OCI-LY1 (cell line): ENCODE measurements around the gene AGFG2.
A peak's percentile ranks its signal among the peaks of the same experiment; 100 is the strongest.

Source experiments
- H2AFZ ChIP-seq: fragments of 200-600 bp; sonication (generic), shearing (Covaris generic); 2 replicates; pipeline ENCODE4 v1.6.0; 2014; ENCODE audit warnings: antibody characterized with exemption, mild to moderate bottlenecking, low read length
- H3F3A ChIP-seq: fragments of 200-600 bp; sonication (generic), shearing (Covaris generic); 2 replicates; pipeline ENCODE4 v1.6.0; 2014; ENCODE audit warnings: mild to moderate bottlenecking, antibody characterized with exemption, low read length, moderate library complexity; ENCODE audit not compliant: insufficient read depth
- H3K27ac ChIP-seq: fragments of 200-600 bp; sonication (generic); 2 replicates; pipeline ENCODE4 v1.5.1; 2014; ENCODE audit warnings: low read length, mixed run types, mild to moderate bottlenecking, low read depth; ENCODE audit not compliant: poor library complexity, severe bottlenecking
- H3K27me3 ChIP-seq: fragments of 200-600 bp; sonication (generic); 2 replicates; pipeline ENCODE4 v1.6.0; 2014; ENCODE audit warnings: antibody characterized with exemption, mild to moderate bottlenecking, low read length, moderate library complexity; ENCODE audit not compliant: insufficient read depth
- H3K36me3 ChIP-seq: fragments of 200-600 bp; sonication (generic); 2 replicates; pipeline ENCODE4 v1.6.1; 2014; ENCODE audit warnings: mild to moderate bottlenecking, antibody characterized with exemption, low read length, moderate library complexity, mixed read lengths; ENCODE audit not compliant: insufficient read depth
- H3K4me1 ChIP-seq: fragments of 200-600 bp; sonication (generic); 2 replicates; pipeline ENCODE4 v1.5.1; 2014; ENCODE audit warnings: mild to moderate bottlenecking, low read length, moderate library complexity; ENCODE audit not compliant: insufficient read depth, severe bottlenecking
- H3K4me2 ChIP-seq: fragments of 200-600 bp; sonication (generic), shearing (Covaris generic); 2 replicates; pipeline ENCODE4 v1.6.1; 2014; ENCODE audit warnings: low read length
- H3K4me3 ChIP-seq: fragments of 200-600 bp; sonication (generic); 2 replicates; pipeline ENCODE4 v1.5.1; 2014; ENCODE audit warnings: low read length, low read depth, mild to moderate bottlenecking, mixed read lengths; ENCODE audit not compliant: poor library complexity, severe bottlenecking
- H3K79me2 ChIP-seq: fragments of 200-600 bp; shearing (Covaris generic); 2 replicates; pipeline ENCODE4 v1.6.1; 2016; ENCODE audit warnings: mixed run types, low read length, mixed read lengths; ENCODE audit not compliant: insufficient read depth
- H3K9ac ChIP-seq: fragments of 200-600 bp; sonication (generic), shearing (Covaris generic); 2 replicates; pipeline ENCODE4 v1.6.1; 2014; ENCODE audit warnings: mild to moderate bottlenecking, low read length, mixed read lengths
- H3K9me2 ChIP-seq: fragments of 200-600 bp; sonication (generic), shearing (Covaris generic); 2 replicates; pipeline ENCODE4 v1.6.1; 2014; ENCODE audit warnings: low read depth, mild to moderate bottlenecking, low read length, mixed read lengths
- H3K9me3 ChIP-seq: fragments of 200-600 bp; shearing (Covaris generic); 2 replicates; pipeline ENCODE4 v1.6.1; 2014; ENCODE audit warnings: low read length, mixed read lengths
- H4K20me1 ChIP-seq: fragments of 200-600 bp; sonication (generic), shearing (Covaris generic); 2 replicates; pipeline ENCODE4 v1.6.0; 2016; ENCODE audit warnings: mild to moderate bottlenecking, low read length; ENCODE audit not compliant: insufficient read depth
- CTCF ChIP-seq: fragments of 200-600 bp; sonication (generic), shearing (Covaris generic); IDR thresholded peaks from 2 replicates; pipeline ENCODE4 v1.5.1; 2017; ENCODE audit warnings: mild to moderate bottlenecking, antibody characterized with exemption, low read length, moderate library complexity, mixed read lengths
- EZH2 ChIP-seq: fragments of 200-600 bp; sonication (generic), shearing (Covaris generic); IDR thresholded peaks from 2 replicates; pipeline ENCODE4 v1.8.0; 2017; ENCODE audit warnings: borderline replicate concordance, mixed run types, mild to moderate bottlenecking, antibody characterized with exemption, low read length, moderate library complexity, mixed read lengths

The AGFG2 gene

GRCh38 chr7:100611983-100612729, 73.2 kb downstream of the AGFG2 start, which contains the start of gene MOSPD3:
TSS of gene MOSPD3 (plus strand) at chr7:100612540. CDS start at chr7:100612792, 252 bp downstream.
- Histone ChIP-seq H3K9me3 (no peaks in the 10 kb centered on the region), H2AFZ (peak within 1 kb of the TSS; percentile 81; the same call in 1 of the 2 replicates), H3K27me3 (no peaks in the 10 kb centered on the region), H3K9ac (peak within 1 kb of the TSS; percentile 68), H3K79me2 (no peaks in the 10 kb centered on the region), H3K36me3 (no peaks in the 10 kb centered on the region), H3K4me1 (peaks cover 7% of the 10 kb centered on the region), H4K20me1 (no peaks in the 10 kb centered on the region), H3K27ac (peak within 1 kb of the TSS; percentile 85), H3F3A (no peaks in the 10 kb centered on the region), H3K9me2 (no peaks in the 10 kb centered on the region), H3K4me3 (peak within 1 kb of the TSS; percentile 63), H3K4me2 (peak within 1 kb of the TSS; percentile 71)
- TF ChIP-seq CTCF: no peak
- TF ChIP-seq EZH2: no peak

GRCh38 chr7:100612730-100613390, 73.9 kb downstream of the AGFG2 start:
- Histone ChIP-seq H3K79me2 (no peaks in the 10 kb centered on the region), H4K20me1 (no peaks in the 10 kb centered on the region), H3K9me2 (no peaks in the 10 kb centered on the region), H2AFZ (no peak overlapping the region), H3K27ac (no peak overlapping the region), H3K4me1 (peaks cover 7% of the 10 kb centered on the region), H3K9ac (peak overlapping the region; percentile 63), H3K4me2 (peak overlapping the region; percentile 71), H3K36me3 (no peaks in the 10 kb centered on the region), H3K4me3 (peak overlapping the region; percentile 63), H3K27me3 (no peaks in the 10 kb centered on the region), H3K9me3 (no peaks in the 10 kb centered on the region), H3F3A (no peaks in the 10 kb centered on the region)
- no peak for TF ChIP-seq EZH2
- peak; percentile 53 for TF ChIP-seq CTCF

GRCh38 chr7:100613412-100614175, 74.6 kb downstream of the AGFG2 start:
- H3K4me3 ChIP-seq: no peak overlapping the region
- H3K9ac ChIP-seq: no peak overlapping the region
- H3K4me1 ChIP-seq: peaks cover 7% of the 10 kb centered on the region
- no peaks in the 10 kb centered on the region; the same call in 1 of the 2 replicates for H3K27me3 ChIP-seq
- no peak overlapping the region for H3K27ac ChIP-seq
- no peaks in the 10 kb centered on the region for H3K79me2 ChIP-seq
- H3K36me3 ChIP-seq: no peaks in the 10 kb centered on the region
- H3K9me3 ChIP-seq: no peaks in the 10 kb centered on the region
- no peaks in the 10 kb centered on the region for H4K20me1 ChIP-seq
- no peak for TF ChIP-seq CTCF
- no peak for TF ChIP-seq EZH2
- peak overlapping the region; percentile 71; the same call in 1 of the 2 replicates for H3K4me2 ChIP-seq
- H2AFZ ChIP-seq: no peak overlapping the region
- no peaks in the 10 kb centered on the region for H3F3A ChIP-seq
- no peaks in the 10 kb centered on the region for H3K9me2 ChIP-seq
